WTC11 (cell line): ENCODE measurements around the gene CGB2. TPM values are rescaled to one million over a fixed set of nuclear protein-coding genes. Genes with fewer than 3 reads are reported as not detected.

ENCODE experiments used
- ATAC-seq: fragments of 200-7000 bp; cut with Tn5 transposase; 2 replicates; pipeline ENCODE4 v1.10.0; 2021; ENCODE audit warnings: mild to moderate bottlenecking, moderate library complexity
- CTCF ChIA-PET: fragments of 300-600 bp; sonication (Branson Sonifier 250); formaldehyde crosslinking; loops from one replicate; lab custom pipeline; 2021; ENCODE audit warnings: antibody characterized with exemption; lab: Charles Lee
- POLR2A ChIA-PET: fragments of 350-600 bp; sonication (Branson Sonifier 250); formaldehyde crosslinking; loops from one replicate; lab custom pipeline; 2021; ENCODE audit warnings: antibody characterized with exemption; lab: Charles Lee
- DNase-seq: peaks from one replicate; pipeline ENCODE4 v3.0.0; 2021; ENCODE audit warnings: low spot score
- H3K27ac Mint-ChIP-seq: 2 replicates; pipeline ENCODE4 v1.8.0; 2021; ENCODE audit warnings: mixed read lengths
- H3K27me3 Mint-ChIP-seq: 2 replicates; pipeline ENCODE4 v1.8.0; 2021; ENCODE audit warnings: low read depth, mild to moderate bottlenecking, moderate library complexity, mixed read lengths
- H3K36me3 Mint-ChIP-seq: 2 replicates; pipeline ENCODE4 v1.8.0; 2021; ENCODE audit warnings: mixed read lengths
- H3K4me1 Mint-ChIP-seq: 2 replicates; pipeline ENCODE4 v1.8.0; 2022; ENCODE audit warnings: mixed read lengths
- H3K4me3 Mint-ChIP-seq: 2 replicates; pipeline ENCODE4 v1.8.0; 2021; ENCODE audit warnings: mild to moderate bottlenecking, moderate library complexity, mixed read lengths
- H3K9me3 Mint-ChIP-seq: 2 replicates; pipeline ENCODE4 v1.8.0; 2021; ENCODE audit warnings: mixed read lengths
- ARID4B ChIP-seq: sonication (generic); formaldehyde crosslinking; IDR thresholded peaks from 2 replicates; pipeline ENCODE4 v1.8.0; 2023; ENCODE audit warnings: missing genetic modification reagents, mild to moderate bottlenecking, borderline replicate concordance
- CREM ChIP-seq: sonication (generic); formaldehyde crosslinking; IDR thresholded peaks from 2 replicates; pipeline ENCODE4 v1.8.1; 2022; ENCODE audit warnings: mild to moderate bottlenecking, missing genetic modification reagents, moderate library complexity
- ETV6 ChIP-seq: sonication (generic); formaldehyde crosslinking; IDR thresholded peaks from 2 replicates; pipeline ENCODE4 v1.8.1; 2022; ENCODE audit warnings: mild to moderate bottlenecking, missing genetic modification reagents
- HMGA2 ChIP-seq: fragments of 250-450 bp; sonication (Bioruptor Pico); IDR thresholded peaks from 2 replicates; pipeline ENCODE4 v1.4.0; 2021; ENCODE audit warnings: mild to moderate bottlenecking, moderate library complexity
- IRF2 ChIP-seq: sonication (generic); formaldehyde crosslinking; IDR thresholded peaks from 2 replicates; pipeline ENCODE4 v1.8.0; 2022; ENCODE audit warnings: low read depth, missing genetic modification reagents, borderline replicate concordance
- JUN ChIP-seq: sonication (generic); formaldehyde crosslinking; IDR thresholded peaks from 2 replicates; pipeline ENCODE4 v1.8.0; 2023; ENCODE audit warnings: mild to moderate bottlenecking, missing genetic modification reagents
- MLX ChIP-seq: sonication (generic); formaldehyde crosslinking; IDR thresholded peaks from 2 replicates; pipeline ENCODE4 v1.8.1; 2023; ENCODE audit warnings: mild to moderate bottlenecking, missing genetic modification reagents, moderate library complexity
- MYBL2 ChIP-seq: sonication (generic); formaldehyde crosslinking; IDR thresholded peaks from 2 replicates; pipeline ENCODE4 v1.8.1; 2023; ENCODE audit warnings: mild to moderate bottlenecking, moderate library complexity, missing genetic modification reagents
- NR2C2 ChIP-seq: sonication (generic); formaldehyde crosslinking; IDR thresholded peaks from 2 replicates; pipeline ENCODE4 v1.8.0; 2022; ENCODE audit warnings: mild to moderate bottlenecking, missing genetic modification reagents
- PRRX2 ChIP-seq: fragments of 250-450 bp; sonication (Bioruptor Pico); IDR thresholded peaks from 2 replicates; pipeline ENCODE4 v1.8.0; 2021; ENCODE audit warnings: mild to moderate bottlenecking
- RELA ChIP-seq: sonication (generic); formaldehyde crosslinking; IDR thresholded peaks from 2 replicates; pipeline ENCODE4 v1.8.1; 2022; ENCODE audit warnings: missing genetic modification reagents, mild to moderate bottlenecking, borderline replicate concordance
- SMAD3 ChIP-seq: sonication (generic); formaldehyde crosslinking; IDR thresholded peaks from 2 replicates; pipeline ENCODE4 v1.8.0; 2022; ENCODE audit warnings: missing genetic modification reagents, mild to moderate bottlenecking, borderline replicate concordance
- SMAD4 ChIP-seq: sonication (generic); formaldehyde crosslinking; IDR thresholded peaks from 2 replicates; pipeline ENCODE4 v1.8.0; 2022; ENCODE audit warnings: mild to moderate bottlenecking, missing genetic modification reagents
- TCF7 ChIP-seq: sonication (generic); formaldehyde crosslinking; IDR thresholded peaks from 2 replicates; pipeline ENCODE4 v1.8.0; 2022; ENCODE audit warnings: mild to moderate bottlenecking, low read depth, missing genetic modification reagents, moderate library complexity
- USF1 ChIP-seq: sonication (generic); formaldehyde crosslinking; IDR thresholded peaks from 2 replicates; pipeline ENCODE4 v1.8.0; 2022; ENCODE audit warnings: mild to moderate bottlenecking, missing genetic modification reagents
- ZNF121 ChIP-seq: sonication (generic); formaldehyde crosslinking; IDR thresholded peaks from 2 replicates; pipeline ENCODE4 v1.8.0; 2023; ENCODE audit warnings: missing genetic modification reagents
- ZNF317 ChIP-seq: sonication (generic); formaldehyde crosslinking; IDR thresholded peaks from 2 replicates; pipeline ENCODE4 v1.8.1; 2023; ENCODE audit warnings: low read depth, mild to moderate bottlenecking, moderate library complexity, missing genetic modification reagents, borderline replicate concordance
- ZNF671 ChIP-seq: fragments of 250-450 bp; sonication (Bioruptor Pico); IDR thresholded peaks from 2 replicates; pipeline ENCODE4 v1.8.0; 2021; ENCODE audit warnings: mild to moderate bottlenecking
- ZSCAN18 ChIP-seq: fragments of 250-450 bp; sonication (Bioruptor Pico); IDR thresholded peaks from 2 replicates; pipeline ENCODE4 v2.1.2; 2022; ENCODE audit warnings: mild to moderate bottlenecking, moderate library complexity
- total RNA-seq: library from RNA; stranded (reverse); gene quantifications from 3 replicates; pipeline ENCODE4 v1.2.3, GENCODE V29; 2021
- TF ChIP-seq, protein P1 (sequence below): sonication (generic); formaldehyde crosslinking; IDR thresholded peaks from 2 replicates; pipeline ENCODE4 v1.8.1; 2023; ENCODE audit warnings: mild to moderate bottlenecking, missing genetic modification reagents
- TF ChIP-seq, protein P2 (sequence below): sonication (generic); formaldehyde crosslinking; IDR thresholded peaks from 2 replicates; pipeline ENCODE4 v1.8.0; 2022; ENCODE audit warnings: mild to moderate bottlenecking, missing genetic modification reagents
- TF ChIP-seq, protein P3 (sequence below): sonication (generic); formaldehyde crosslinking; IDR thresholded peaks from 2 replicates; pipeline ENCODE4 v1.8.1; 2023; ENCODE audit warnings: mild to moderate bottlenecking, missing genetic modification reagents, moderate library complexity
- TF ChIP-seq, protein P4 (sequence below): sonication (generic); formaldehyde crosslinking; IDR thresholded peaks from 2 replicates; pipeline ENCODE4 v1.8.0; 2022; ENCODE audit warnings: mild to moderate bottlenecking, missing genetic modification reagents
- TF ChIP-seq, protein P5 (sequence below): fragments of 200-600 bp; IDR thresholded peaks from 2 replicates; pipeline ENCODE4 v1.8.0; 2022; ENCODE audit warnings: antibody characterized with exemption

Gene CGB2
- total RNA-seq, 1 experiment from 2014 or later = not detected

DNA sequence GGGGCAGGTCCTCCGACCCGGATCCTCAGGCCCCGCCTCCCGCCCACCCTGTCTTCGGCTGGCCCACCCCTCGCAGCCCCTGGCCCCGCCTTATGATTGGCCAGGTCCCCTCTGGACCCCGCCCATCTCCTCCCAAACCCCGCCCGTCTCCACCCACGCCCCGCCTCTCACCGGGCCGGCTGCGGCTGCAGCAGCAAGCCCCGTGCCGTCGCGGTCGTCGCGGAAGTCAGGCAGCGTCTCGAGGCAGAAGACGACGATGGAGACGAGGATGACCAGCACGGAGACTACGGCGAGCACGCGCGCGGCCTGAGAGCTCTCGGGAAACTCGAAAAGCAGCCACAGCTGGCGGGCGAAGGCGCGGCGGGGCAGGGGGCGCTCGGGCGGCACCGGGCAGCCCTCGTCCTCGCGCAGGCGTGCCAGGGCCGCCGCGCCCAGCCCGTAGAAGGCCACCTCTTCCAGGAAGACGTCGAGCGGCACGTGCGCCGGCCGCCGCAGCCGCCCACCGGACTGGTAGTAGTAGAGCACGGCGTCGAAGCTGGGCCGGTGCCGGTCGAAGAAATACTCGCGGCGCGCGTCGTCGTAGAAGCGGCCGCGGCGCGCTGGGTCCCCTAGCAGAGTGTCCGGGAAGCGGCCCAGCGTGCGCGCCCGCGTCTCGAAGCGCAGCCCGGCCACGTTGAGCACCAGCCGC lies 40.3 kb downstream of the CGB2 start:
- peaks cover 12% of the 10 kb centered on the region for H3K4me1 Mint-ChIP-seq
- TF ChIP-seq IRF2 = no peak
- TF ChIP-seq SMAD4 (CRISPR knock-in tag) = peak; percentile 46; the same call in 1 of the 2 replicates
- no peak for TF ChIP-seq ZNF671 (CRISPR knock-in tag)
- TF ChIP-seq ZNF317 (CRISPR knock-in tag) = 0 out of 2 replicates have a peak, but pooled peaks have one; percentile 9
- peak; percentile 65; the same call in 1 of the 2 replicates for TF ChIP-seq USF1 (CRISPR knock-in tag)
- no peak for TF ChIP-seq MLX (CRISPR knock-in tag)
- TF ChIP-seq ZSCAN18 (CRISPR knock-in tag) = no peak
- TF ChIP-seq PRRX2 (CRISPR knock-in tag) = no peak
- TF ChIP-seq, protein P1, sequence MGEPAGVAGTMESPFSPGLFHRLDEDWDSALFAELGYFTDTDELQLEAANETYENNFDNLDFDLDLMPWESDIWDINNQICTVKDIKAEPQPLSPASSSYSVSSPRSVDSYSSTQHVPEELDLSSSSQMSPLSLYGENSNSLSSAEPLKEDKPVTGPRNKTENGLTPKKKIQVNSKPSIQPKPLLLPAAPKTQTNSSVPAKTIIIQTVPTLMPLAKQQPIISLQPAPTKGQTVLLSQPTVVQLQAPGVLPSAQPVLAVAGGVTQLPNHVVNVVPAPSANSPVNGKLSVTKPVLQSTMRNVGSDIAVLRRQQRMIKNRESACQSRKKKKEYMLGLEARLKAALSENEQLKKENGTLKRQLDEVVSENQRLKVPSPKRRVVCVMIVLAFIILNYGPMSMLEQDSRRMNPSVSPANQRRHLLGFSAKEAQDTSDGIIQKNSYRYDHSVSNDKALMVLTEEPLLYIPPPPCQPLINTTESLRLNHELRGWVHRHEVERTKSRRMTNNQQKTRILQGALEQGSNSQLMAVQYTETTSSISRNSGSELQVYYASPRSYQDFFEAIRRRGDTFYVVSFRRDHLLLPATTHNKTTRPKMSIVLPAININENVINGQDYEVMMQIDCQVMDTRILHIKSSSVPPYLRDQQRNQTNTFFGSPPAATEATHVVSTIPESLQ (CRISPR knock-in tag) = no peak
- peak; percentile 89; the same call in 1 of the 2 replicates for TF ChIP-seq RELA (CRISPR knock-in tag)
- peak; percentile 98 for TF ChIP-seq JUN (CRISPR knock-in tag)
- TF ChIP-seq, protein P2, sequence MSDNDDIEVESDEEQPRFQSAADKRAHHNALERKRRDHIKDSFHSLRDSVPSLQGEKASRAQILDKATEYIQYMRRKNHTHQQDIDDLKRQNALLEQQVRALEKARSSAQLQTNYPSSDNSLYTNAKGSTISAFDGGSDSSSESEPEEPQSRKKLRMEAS (CRISPR knock-in tag) = peak; percentile 97
- peak; percentile 69; the same call in 1 of the 2 replicates for TF ChIP-seq NR2C2 (CRISPR knock-in tag)
- TF ChIP-seq, protein P3, sequence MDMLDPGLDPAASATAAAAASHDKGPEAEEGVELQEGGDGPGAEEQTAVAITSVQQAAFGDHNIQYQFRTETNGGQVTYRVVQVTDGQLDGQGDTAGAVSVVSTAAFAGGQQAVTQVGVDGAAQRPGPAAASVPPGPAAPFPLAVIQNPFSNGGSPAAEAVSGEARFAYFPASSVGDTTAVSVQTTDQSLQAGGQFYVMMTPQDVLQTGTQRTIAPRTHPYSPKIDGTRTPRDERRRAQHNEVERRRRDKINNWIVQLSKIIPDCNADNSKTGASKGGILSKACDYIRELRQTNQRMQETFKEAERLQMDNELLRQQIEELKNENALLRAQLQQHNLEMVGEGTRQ = peak; percentile 48
- TF ChIP-seq SMAD3 (CRISPR knock-in tag) = peak; percentile 60; the same call in 1 of the 2 replicates
- TF ChIP-seq, protein P4, sequence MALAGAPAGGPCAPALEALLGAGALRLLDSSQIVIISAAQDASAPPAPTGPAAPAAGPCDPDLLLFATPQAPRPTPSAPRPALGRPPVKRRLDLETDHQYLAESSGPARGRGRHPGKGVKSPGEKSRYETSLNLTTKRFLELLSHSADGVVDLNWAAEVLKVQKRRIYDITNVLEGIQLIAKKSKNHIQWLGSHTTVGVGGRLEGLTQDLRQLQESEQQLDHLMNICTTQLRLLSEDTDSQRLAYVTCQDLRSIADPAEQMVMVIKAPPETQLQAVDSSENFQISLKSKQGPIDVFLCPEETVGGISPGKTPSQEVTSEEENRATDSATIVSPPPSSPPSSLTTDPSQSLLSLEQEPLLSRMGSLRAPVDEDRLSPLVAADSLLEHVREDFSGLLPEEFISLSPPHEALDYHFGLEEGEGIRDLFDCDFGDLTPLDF = peak; percentile 86
- TF ChIP-seq CREM (CRISPR knock-in tag) = peak; percentile 65; the same call in 1 of the 2 replicates
- TF ChIP-seq ETV6 (CRISPR knock-in tag) = peak; percentile 93
- TF ChIP-seq ZNF121 (CRISPR knock-in tag) = no peak
- TF ChIP-seq, protein P5, sequence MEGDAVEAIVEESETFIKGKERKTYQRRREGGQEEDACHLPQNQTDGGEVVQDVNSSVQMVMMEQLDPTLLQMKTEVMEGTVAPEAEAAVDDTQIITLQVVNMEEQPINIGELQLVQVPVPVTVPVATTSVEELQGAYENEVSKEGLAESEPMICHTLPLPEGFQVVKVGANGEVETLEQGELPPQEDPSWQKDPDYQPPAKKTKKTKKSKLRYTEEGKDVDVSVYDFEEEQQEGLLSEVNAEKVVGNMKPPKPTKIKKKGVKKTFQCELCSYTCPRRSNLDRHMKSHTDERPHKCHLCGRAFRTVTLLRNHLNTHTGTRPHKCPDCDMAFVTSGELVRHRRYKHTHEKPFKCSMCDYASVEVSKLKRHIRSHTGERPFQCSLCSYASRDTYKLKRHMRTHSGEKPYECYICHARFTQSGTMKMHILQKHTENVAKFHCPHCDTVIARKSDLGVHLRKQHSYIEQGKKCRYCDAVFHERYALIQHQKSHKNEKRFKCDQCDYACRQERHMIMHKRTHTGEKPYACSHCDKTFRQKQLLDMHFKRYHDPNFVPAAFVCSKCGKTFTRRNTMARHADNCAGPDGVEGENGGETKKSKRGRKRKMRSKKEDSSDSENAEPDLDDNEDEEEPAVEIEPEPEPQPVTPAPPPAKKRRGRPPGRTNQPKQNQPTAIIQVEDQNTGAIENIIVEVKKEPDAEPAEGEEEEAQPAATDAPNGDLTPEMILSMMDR = no peak
- peak; percentile 91 for TF ChIP-seq MYBL2 (CRISPR knock-in tag)
- peak; percentile 95 for TF ChIP-seq ARID4B (CRISPR knock-in tag)
- TF ChIP-seq TCF7 = peak; percentile 91
- TF ChIP-seq HMGA2 (CRISPR knock-in tag) = no peak

More for the DNA sequence above, 40.3 kb downstream of the CGB2 start:
- ATAC-seq = peak; percentile 91
- Mint-ChIP-seq H3K4me3 (peak overlapping the region; percentile 71), H3K27me3 (peaks cover 89% of the 10 kb centered on the region), H3K27ac (no peak overlapping the region), H3K36me3 (no peaks in the 10 kb centered on the region; the same call in 1 of the 2 replicates), H3K9me3 (peaks cover 8% of the 10 kb centered on the region)
- peak; percentile 94 for DNase-seq
- POLR2A ChIA-PET = no interaction called here
- CTCF ChIA-PET = interaction anchor here (1.3 to 3.3 kb wide), 2 partner anchors 16 to 26 kb away, joined by 3 to 10 read pairs; no protein-coding TSS in a partner anchor
